Measurements from ENCODE around the gene SMIM17.

GRCh38 chr19:56654151-56654550 lies 11.2 kb downstream of the SMIM17 start:
- TF ChIP-seq CTCF (conservative IDR thresholded peaks at IDR 0.05; ENCODE audit: low read depth in 2 of 2) (no peak), POLR2AphosphoS5 (IDR thresholded peaks at IDR 0.05; ENCODE audit: low read depth) (no peak), REST (IDR thresholded peaks at IDR 0.05; ENCODE audit: unreplicated experiment) (no peak), EZH2 (IDR thresholded peaks at IDR 0.05; ENCODE audit: low read depth, unreplicated experiment) (no peak), EZH2phosphoT487 (IDR thresholded peaks at IDR 0.05; ENCODE audit: unreplicated experiment) (no peak), JUNB (IDR thresholded peaks at IDR 0.05; ENCODE audit: unreplicated experiment) (no peak), CREB1 (CRISPR knock-in tag; IDR thresholded peaks at IDR 0.05; ENCODE audit: low read depth) (no peak), STAT1 (IDR thresholded peaks at IDR 0.05; ENCODE audit: unreplicated experiment) (no peak), ZNF114 (CRISPR knock-in tag; IDR thresholded peaks at IDR 0.05) (no peak), NANOG (IDR thresholded peaks at IDR 0.05; ENCODE audit: borderline replicate concordance) (no peak)

Measured in GM23338 (cell line).